GM23248 (cell line): Measurements from ENCODE around the gene AQP10. TPM values are rescaled to one million over a fixed set of nuclear protein-coding genes. Genes with fewer than 3 reads are reported as not detected.
"Not testable (repeated sequence)": the region's sequence is repeated elsewhere in the genome, so short reads cannot be mapped to it uniquely, and the experiment has no call there.

ENCODE experiments used
- DNase-seq: peaks from one replicate; pipeline ENCODE4 v3.0.0-alpha.2; 2015
- H2AFZ ChIP-seq: fragments of 200-600 bp; sonication (generic); 2 replicates; pipeline ENCODE4 v1.6.1; 2016; ENCODE audit warnings: antibody characterized with exemption
- H3F3A ChIP-seq: fragments of 200-600 bp; sonication (generic); 2 replicates; pipeline ENCODE4 v1.6.1; 2016; ENCODE audit warnings: mild to moderate bottlenecking, antibody characterized with exemption, mixed run types; ENCODE audit not compliant: insufficient read depth
- H3K27ac ChIP-seq: fragments of 200-600 bp; sonication (generic); 2 replicates; pipeline ENCODE4 v1.5.1; 2016; ENCODE audit warnings: mild to moderate bottlenecking
- H3K27me3 ChIP-seq: fragments of 200-600 bp; sonication (generic); replicated peaks from 2 replicates; pipeline ENCODE4 v1.6.1; 2016; ENCODE audit warnings: mild to moderate bottlenecking; ENCODE audit not compliant: insufficient read depth
- H3K36me3 ChIP-seq: fragments of 200-600 bp; sonication (generic); 2 replicates; pipeline ENCODE4 v1.6.1; 2016; ENCODE audit warnings: low read depth, mild to moderate bottlenecking
- H3K4me1 ChIP-seq: fragments of 200-600 bp; sonication (generic); 2 replicates; pipeline ENCODE4 v1.6.1; 2016; ENCODE audit warnings: mild to moderate bottlenecking; ENCODE audit not compliant: insufficient read depth
- H3K4me2 ChIP-seq: fragments of 200-600 bp; sonication (generic); one replicate; pipeline ENCODE4 v1.6.1; 2016; ENCODE audit warnings: mild to moderate bottlenecking; ENCODE audit not compliant: unreplicated experiment
- H3K4me3 ChIP-seq: fragments of 200-600 bp; sonication (generic); 2 replicates; pipeline ENCODE4 v1.5.1; 2016; ENCODE audit warnings: mild to moderate bottlenecking
- H3K79me2 ChIP-seq: fragments of 200-600 bp; sonication (generic); 2 replicates; pipeline ENCODE4 v1.6.1; 2016; ENCODE audit warnings: mild to moderate bottlenecking; ENCODE audit not compliant: insufficient read depth
- H3K9ac ChIP-seq: fragments of 200-600 bp; sonication (generic); 2 replicates; pipeline ENCODE4 v1.6.1; 2016; ENCODE audit warnings: mild to moderate bottlenecking
- H3K9me2 ChIP-seq: fragments of 200-600 bp; sonication (generic); 2 replicates; pipeline ENCODE4 v1.6.1; 2016; ENCODE audit warnings: mixed run types, mild to moderate bottlenecking, moderate library complexity; ENCODE audit not compliant: insufficient read depth
- H3K9me3 ChIP-seq: fragments of 200-600 bp; sonication (generic); one replicate; pipeline ENCODE4 v1.6.1; 2017; ENCODE audit warnings: low read depth
- H4K20me1 ChIP-seq: fragments of 200-600 bp; sonication (generic); 2 replicates; pipeline ENCODE4 v1.6.0; 2016; ENCODE audit not compliant: insufficient read depth
- EZH2 ChIP-seq: fragments of 200-600 bp; sonication (generic); IDR thresholded peaks from 2 replicates; pipeline ENCODE4 v1.6.1; 2018; ENCODE audit warnings: antibody characterized with exemption, mild to moderate bottlenecking; ENCODE audit not compliant: insufficient read depth, poor library complexity, severe bottlenecking
- EZH2phosphoT487 ChIP-seq: fragments of 200-600 bp; sonication (generic); IDR thresholded peaks from 2 replicates; pipeline ENCODE4 v1.6.1; 2018; ENCODE audit warnings: antibody characterized with exemption, moderate library complexity, mild to moderate bottlenecking, low read depth; ENCODE audit not compliant: insufficient read depth
- WGBS, 2 experiments: methylation state at CpG; one replicate each; pipeline ENCODE4 v1.1.6; 2015 to 2017; ENCODE audit warnings: low lambda C conversion rate in 2 of 2, low coverage in 1 of 2; ENCODE audit errors: missing lambda C conversion rate in 2 of 2; 5-methylcytosine and 5-hydroxymethylcytosine counted together
- in situ Hi-C: fragments of 300-500 bp; cut with MboI; formaldehyde crosslinking; loops from 2 replicates; pipeline ENCODE4 v1.15.0; 2020
- polyA plus RNA-seq: library from polyadenylated mRNA; unstranded; fragments of >200 nt; fragmentation: Nextera tagmentation; extraction: Ambion mirVana; gene quantifications from 2 replicates; pipeline ENCODE4 v1.2.1, GENCODE V29; 2016
- total RNA-seq: library from RNA; depleted of rRNA; stranded (reverse); fragments of >200 nt; shearing (Covaris generic); gene quantifications from 2 replicates; pipeline ENCODE4 v1.2.3, GENCODE V29; 2014

Gene AQP10
- total and polyA plus RNA-seq, 2 experiments from 2014 or later = not detected

DNA sequence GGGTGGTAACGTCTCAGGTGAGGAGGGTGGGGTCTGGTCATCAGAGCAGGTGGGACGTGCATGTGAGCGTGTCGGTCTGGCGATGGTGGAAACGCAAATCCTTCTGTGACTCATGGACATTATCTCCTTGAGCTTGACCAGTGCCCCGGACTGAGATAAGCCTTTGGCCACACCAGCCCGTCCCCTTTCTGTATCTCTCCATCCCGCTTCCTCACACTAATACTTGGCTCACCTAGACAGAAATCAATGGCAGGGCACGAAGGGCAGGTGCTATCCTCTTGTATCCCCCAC, 7.9 kb upstream of the AQP10 start:
- in situ Hi-C loops = no loop called here
- no peak overlapping the region for H3K4me2 ChIP-seq
- H3K79me2 ChIP-seq = no peaks in the 10 kb centered on the region
- WGBS, 2 experiments = 53 to 56% methylated on average over 10 of the region's 10 CpGs
- H3K9me3 ChIP-seq = no peaks in the 10 kb centered on the region
- no peaks in the 10 kb centered on the region for H3K9me2 ChIP-seq
- TF ChIP-seq EZH2phosphoT487 = no peak
- TF ChIP-seq EZH2 = no peak
- no peak overlapping the region for H3K4me3 ChIP-seq
- H3K4me1 ChIP-seq = peaks cover under 1% of the 10 kb centered on the region; the same call in 1 of the 2 replicates
- H3K27me3 ChIP-seq = 0 out of 2 replicates have a peak, but pooled peaks cover 6% of the 10 kb centered on the region
- no peaks in the 10 kb centered on the region for H3K36me3 ChIP-seq
- H3F3A ChIP-seq = no peaks in the 10 kb centered on the region
- no peak overlapping the region for H3K9ac ChIP-seq
- no peak for DNase-seq
- H2AFZ ChIP-seq = no peak overlapping the region
- H4K20me1 ChIP-seq = no peaks in the 10 kb centered on the region
- no peak overlapping the region for H3K27ac ChIP-seq

DNA sequence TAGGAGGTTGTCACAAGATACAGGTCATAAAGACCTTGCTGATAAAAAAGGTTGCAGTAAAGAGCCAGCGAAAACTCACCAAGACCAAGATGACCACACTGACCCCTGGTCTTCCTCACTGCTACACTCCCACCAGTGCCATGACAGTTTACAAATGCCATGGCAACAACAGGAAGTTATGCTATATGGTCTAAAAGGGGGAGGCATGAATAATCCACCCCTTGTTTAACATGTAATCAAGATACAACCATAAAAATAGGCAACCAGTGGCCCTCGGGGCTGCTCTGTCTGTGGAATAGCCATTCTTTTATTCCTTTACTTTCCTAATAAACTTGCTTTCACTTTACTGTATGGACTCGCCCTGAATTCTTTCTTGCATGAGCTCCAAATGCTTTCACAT, 6.7 kb upstream of the AQP10 start:
- H2AFZ ChIP-seq, H4K20me1 ChIP-seq, H3K9me2 ChIP-seq, H3K79me2 ChIP-seq, H3K36me3 ChIP-seq, H3K9ac ChIP-seq, H3K4me3 ChIP-seq, H3K27ac ChIP-seq, H3K9me3 ChIP-seq, H3K4me2 ChIP-seq, H3K4me1 ChIP-seq, DNase-seq, in situ Hi-C loops, H3F3A ChIP-seq, H3K27me3 ChIP-seq: not testable (repeated sequence)
- 46 to 60% methylated on average over 3 of the region's 3 CpGs for WGBS, 2 experiments

DNA sequence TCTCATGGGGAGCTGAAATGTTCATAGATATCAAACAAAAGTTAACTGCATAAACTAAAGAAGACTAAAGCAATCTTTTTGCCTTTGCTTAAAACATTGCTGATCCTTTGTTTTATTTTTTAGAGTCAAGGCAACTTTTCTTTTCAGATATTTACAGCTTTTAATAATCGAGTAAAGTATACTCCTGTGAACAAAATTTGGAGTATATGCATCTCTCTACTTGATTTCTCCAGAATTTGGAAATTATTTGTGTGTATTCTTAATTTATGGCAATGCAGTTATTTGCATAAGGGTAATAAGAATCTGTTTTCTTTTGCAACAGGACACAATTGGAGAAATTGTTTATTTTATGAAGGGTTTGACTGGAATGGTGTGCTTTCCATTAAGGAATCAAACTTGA, 4.2 kb upstream of the AQP10 start:
- Histone ChIP-seq H3K9me2 (no peaks in the 10 kb centered on the region), H3K27me3 (0 out of 2 replicates have a peak, but pooled peaks cover 6% of the 10 kb centered on the region), H3K36me3 (no peaks in the 10 kb centered on the region), H3F3A (no peaks in the 10 kb centered on the region), H3K4me2 (no peak overlapping the region), H3K27ac (no peak overlapping the region), H3K9me3 (no peaks in the 10 kb centered on the region), H3K4me1 (no peaks in the 10 kb centered on the region), H2AFZ (no peak overlapping the region), H3K9ac (no peak overlapping the region), H4K20me1 (no peaks in the 10 kb centered on the region), H3K4me3 (no peak overlapping the region), H3K79me2 (no peaks in the 10 kb centered on the region)
- WGBS, 2 experiments = 18 to 36% methylated on average over 1 of the region's 1 CpG
- TF ChIP-seq EZH2phosphoT487 = no peak
- no peak for TF ChIP-seq EZH2
- no peak for DNase-seq
- in situ Hi-C loops = no loop called here

DNA sequence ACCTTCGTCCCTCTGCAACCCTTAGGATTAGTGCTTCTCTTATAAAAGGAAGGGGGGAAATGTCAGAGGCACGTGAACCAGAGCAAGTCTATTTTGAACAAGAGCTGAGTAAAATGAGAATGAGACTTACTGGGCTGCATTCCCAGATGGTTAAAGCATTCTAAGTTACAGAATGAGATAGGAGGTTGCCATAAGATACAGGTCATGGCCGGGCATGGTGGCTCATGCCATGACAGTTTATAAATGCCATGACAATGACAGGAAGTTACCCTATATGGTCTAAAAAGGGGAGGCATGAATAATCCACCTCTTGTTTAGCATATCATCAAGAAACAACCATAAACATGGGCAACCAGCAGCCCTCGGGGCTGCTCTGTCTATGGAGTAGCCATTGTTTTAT, 2.5 kb upstream of the AQP10 start:
- Histone ChIP-seq H3K79me2 (no peaks in the 10 kb centered on the region), H3K4me1 (no peaks in the 10 kb centered on the region), H3K9ac (no peak overlapping the region), H3K4me2 (no peak overlapping the region), H2AFZ (no peak overlapping the region), H3F3A (no peaks in the 10 kb centered on the region), H3K9me2 (no peaks in the 10 kb centered on the region), H3K27ac (no peak overlapping the region), H3K4me3 (no peak overlapping the region), H3K9me3 (no peaks in the 10 kb centered on the region), H3K36me3 (no peaks in the 10 kb centered on the region), H3K27me3 (0 out of 2 replicates have a peak, but pooled peaks cover 6% of the 10 kb centered on the region), H4K20me1 (no peaks in the 10 kb centered on the region)
- 43 to 53% methylated on average over 4 of the region's 4 CpGs for WGBS, 2 experiments
- no peak for TF ChIP-seq EZH2phosphoT487
- TF ChIP-seq EZH2 = no peak
- no peak for DNase-seq
- in situ Hi-C loops = no loop called here

DNA sequence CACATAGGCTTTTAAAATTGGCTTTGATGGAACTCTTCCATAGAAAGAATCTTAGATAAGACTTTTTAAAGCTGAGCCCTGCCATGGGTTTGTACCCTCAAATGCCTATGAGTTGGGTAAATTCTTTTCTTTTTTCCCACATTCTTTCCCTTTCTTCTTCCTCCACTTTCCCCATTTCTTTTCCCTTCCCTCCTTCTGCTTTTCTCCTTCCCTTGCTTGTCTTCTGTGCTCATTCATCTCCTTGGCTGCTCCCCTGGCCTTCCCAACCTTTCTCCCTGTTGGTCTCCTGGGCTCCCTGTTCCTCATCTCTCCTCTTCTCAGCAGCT, 679 bp downstream of the AQP10 start:
- H3K9me3 ChIP-seq, H3K79me2 ChIP-seq, in situ Hi-C loops, H3K4me3 ChIP-seq, DNase-seq, H4K20me1 ChIP-seq, H3K9me2 ChIP-seq, H3K4me2 ChIP-seq, H2AFZ ChIP-seq, H3K27me3 ChIP-seq, H3K4me1 ChIP-seq, H3K27ac ChIP-seq, H3K36me3 ChIP-seq, H3K9ac ChIP-seq, H3F3A ChIP-seq: not testable (repeated sequence)
